D721Med (cell line): Measurements from ENCODE around the gene RPP25L.

Experiments used
- DNase-seq: peaks from one replicate; pipeline ENCODE4 v3.0.0; 2011; ENCODE audit warnings: low spot score; ENCODE audit not compliant: insufficient read length
- FAIRE-seq: peaks from 2 replicates; lab custom pipeline; 2011; peaks lifted over from hg19 to GRCh38; lab: Jason Lieb, UNC
- TF ChIP-seq, protein P1 (sequence below): IDR thresholded peaks from 2 replicates; pipeline ENCODE4 v1.5.1; 2012; ENCODE audit warnings: mild to moderate bottlenecking, control low read depth; ENCODE audit not compliant: insufficient read depth; ENCODE audit errors: missing control alignments

RPP25L gene

DNA sequence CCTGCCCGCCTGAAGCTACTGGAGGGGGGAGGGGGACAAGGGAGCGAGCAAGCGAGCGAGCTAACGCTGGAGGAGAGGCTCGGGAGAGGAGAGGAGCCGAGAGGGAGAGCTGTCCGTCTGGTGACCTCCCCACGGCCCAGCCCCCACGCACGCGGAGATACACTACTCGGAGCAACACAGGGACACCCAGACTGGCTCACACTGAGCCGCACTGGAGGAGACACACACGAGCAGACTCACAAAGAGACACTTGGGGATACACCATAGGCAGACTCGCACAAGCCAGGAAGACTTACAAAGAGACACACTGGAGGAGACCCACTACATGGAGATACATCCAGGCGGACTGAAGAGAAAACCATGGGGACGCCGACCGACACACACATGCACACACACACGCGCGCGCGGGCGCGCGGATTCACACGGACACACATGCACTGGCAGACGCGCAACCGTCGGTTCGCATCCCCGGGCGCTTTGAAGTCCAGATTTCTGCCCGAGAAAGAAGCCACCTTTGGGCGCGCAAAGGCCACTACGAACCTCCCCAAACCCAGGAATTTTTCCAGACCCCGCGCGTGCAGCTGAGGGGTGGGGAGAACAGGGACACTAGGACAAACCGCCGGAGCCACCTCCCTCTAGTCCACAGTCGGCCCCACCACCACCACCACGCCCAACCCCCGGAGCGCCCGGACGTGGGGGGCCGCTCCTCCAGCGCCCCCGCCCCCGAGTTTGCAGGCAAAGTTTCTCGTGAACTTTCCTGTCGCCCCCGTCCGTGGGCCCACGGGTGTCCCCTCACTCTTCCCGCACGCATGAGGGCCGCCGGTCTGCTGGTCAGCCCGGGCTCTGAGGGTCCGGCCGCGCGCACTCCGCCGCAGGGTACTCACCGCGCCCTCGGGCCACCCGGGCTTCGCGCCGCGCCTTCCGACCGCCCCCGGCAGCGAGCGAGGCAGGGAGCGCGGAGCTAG, 22.9 kb downstream of the RPP25L start:
- DNase-seq: no peak
- TF ChIP-seq, protein P1, sequence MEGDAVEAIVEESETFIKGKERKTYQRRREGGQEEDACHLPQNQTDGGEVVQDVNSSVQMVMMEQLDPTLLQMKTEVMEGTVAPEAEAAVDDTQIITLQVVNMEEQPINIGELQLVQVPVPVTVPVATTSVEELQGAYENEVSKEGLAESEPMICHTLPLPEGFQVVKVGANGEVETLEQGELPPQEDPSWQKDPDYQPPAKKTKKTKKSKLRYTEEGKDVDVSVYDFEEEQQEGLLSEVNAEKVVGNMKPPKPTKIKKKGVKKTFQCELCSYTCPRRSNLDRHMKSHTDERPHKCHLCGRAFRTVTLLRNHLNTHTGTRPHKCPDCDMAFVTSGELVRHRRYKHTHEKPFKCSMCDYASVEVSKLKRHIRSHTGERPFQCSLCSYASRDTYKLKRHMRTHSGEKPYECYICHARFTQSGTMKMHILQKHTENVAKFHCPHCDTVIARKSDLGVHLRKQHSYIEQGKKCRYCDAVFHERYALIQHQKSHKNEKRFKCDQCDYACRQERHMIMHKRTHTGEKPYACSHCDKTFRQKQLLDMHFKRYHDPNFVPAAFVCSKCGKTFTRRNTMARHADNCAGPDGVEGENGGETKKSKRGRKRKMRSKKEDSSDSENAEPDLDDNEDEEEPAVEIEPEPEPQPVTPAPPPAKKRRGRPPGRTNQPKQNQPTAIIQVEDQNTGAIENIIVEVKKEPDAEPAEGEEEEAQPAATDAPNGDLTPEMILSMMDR: no peak
- no peak for FAIRE-seq

DNA sequence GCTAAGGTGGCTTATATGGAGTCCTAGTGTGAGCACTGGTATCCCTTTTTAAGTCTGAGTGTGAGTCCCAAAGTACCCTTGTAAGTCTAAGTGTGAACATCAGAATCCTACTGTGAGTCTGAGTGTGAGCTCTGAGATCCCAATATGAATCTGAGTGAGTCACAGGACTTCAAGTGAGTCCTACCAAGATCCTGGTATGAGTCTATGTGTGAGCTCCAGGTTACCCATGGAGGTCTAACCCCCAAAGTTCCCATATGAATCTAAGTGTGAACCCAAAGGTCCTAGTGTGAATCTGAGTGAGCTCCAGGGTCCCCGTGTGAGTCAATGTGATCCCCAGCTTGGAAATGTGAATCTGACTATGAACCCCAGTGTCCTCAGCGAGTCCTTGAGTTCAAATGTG, 24.6 kb downstream of the RPP25L start:
- DNase-seq (no peak), FAIRE-seq (no peak)
- TF ChIP-seq, protein P1: no peak

DNA sequence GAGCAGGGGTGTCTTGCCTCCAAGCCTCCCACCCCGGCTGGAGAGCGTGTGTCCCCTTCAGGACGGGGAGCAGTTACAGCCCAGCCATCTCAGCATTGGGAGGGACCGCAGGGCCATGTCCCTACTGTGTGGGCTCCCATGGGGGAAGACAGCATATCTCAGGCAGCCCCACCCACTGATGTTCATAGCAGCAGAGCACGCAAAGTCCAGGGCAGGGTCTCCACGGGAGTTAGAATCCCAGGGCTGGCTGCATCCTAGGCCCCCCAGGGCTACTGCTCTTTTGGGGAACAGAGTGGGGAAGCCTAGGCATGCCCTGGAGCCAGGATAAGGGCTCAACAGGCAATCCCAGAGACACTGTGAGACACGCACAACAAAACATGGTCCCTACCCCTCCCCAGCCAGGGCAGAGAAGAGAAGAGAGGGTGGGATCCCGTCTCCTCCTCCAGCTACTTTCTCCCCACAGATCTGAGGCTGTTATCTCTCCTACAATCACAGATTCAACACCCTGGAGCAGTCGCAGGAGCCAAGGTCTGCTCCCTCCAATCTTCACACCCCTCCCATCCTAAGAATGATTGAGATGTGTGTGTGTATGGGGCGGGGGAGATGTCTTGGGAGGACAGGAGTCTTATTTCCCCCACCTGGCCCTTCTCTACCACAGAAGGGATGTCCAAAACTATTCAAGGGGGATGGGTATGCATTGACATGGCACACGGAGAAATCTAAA, 25.8 kb downstream of the RPP25L start:
- FAIRE-seq (no peak), DNase-seq (no peak)
- TF ChIP-seq, protein P1: no peak

DNA sequence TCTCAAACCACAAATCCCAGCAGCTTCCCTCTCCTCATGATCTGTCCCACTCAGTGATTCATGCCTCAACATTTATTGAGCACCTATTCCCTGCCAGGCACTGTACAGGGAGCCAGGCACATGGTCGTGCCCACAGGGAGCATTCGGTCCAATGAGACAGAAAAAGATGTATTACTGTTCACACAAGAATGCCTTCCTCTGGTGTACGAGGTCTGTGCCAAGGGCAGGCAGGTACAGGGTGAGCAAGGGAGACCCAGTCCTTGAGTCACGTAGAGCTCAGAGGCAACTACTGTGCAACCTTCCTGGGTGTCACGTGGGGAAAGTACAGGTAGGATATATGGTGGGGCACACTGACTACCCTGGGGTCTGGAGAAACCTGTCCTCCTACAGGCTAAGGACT, 26.9 kb downstream of the RPP25L start:
- TF ChIP-seq, protein P1: no peak
- FAIRE-seq (no peak), DNase-seq (no peak)

DNA sequence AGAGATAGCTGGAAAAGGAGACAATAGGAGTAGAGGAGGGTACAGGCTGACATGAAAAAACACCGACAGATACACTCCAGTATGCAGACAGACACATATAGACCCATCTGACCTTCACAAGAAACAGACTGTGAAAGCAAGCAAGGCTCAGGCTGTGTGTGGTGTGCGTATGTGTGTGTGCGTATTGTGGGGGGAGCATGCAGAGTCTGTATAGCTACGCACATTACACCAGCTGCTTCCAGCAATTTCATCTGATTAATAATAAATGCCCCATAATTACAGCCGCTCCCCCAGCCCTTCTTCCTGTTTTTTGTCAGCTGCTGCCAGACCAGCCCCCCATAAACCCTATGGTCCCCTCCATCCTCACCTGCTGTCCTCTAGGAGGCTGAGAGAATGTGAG, 29.1 kb downstream of the RPP25L start:
- no peak for FAIRE-seq
- TF ChIP-seq, protein P1: no peak

DNA sequence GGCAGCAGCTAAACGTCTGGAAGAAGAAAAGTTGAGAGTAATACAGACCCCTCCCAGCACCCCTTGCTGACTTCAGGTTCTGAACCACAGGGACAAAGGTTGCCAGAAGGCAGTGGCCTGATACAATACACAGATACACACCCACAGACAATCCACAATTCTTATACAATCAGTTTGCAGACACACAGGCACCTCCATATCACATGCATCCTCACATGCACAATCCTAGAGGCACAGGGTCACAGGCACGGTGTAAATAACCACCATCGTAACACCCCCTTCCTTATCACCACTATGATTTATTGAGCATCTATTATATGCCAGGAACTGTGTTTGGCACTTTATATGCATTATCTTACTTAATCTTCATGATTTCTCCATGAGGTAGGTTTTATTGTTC, 30.6 kb downstream of the RPP25L start:
- TF ChIP-seq, protein P1: no peak
- DNase-seq: no peak
- FAIRE-seq: no peak

More for the DNA sequence above, 29.1 kb downstream of the RPP25L start:
- no peak for DNase-seq
